Stimulated activated effector memory CD8-positive, alpha-beta T cell treated with anti-CD3 and anti-CD28 coated beads, Interleukin-12 subunit alpha, Interleukin-12 subunit beta, amount 100 ng/mL, for 72 hours (primary cell): ENCODE measurements around the gene MOGAT3.

Experiments
- ATAC-seq: fragments of 150-1000 bp; cut with Tn5 transposase; 2 replicates; pipeline ENCODE4 v1.10.0; 2021
- DNase-seq, 2 donors: peaks; one replicate each; pipeline ENCODE4 v3.0.0; 2021 to 2022; ENCODE audit warnings: low spot score in 2 of 2
- H3K27ac Mint-ChIP-seq: one replicate; pipeline ENCODE4 v1.8.0; 2022; ENCODE audit warnings: mild to moderate bottlenecking, mixed read lengths
- H3K36me3 Mint-ChIP-seq: one replicate; pipeline ENCODE4 v1.8.0; 2022; ENCODE audit warnings: mild to moderate bottlenecking, mixed read lengths
- H3K4me1 Mint-ChIP-seq: one replicate; pipeline ENCODE4 v1.8.0; 2022; ENCODE audit warnings: mixed read lengths
- H3K4me3 Mint-ChIP-seq: one replicate; pipeline ENCODE4 v1.8.0; 2022; ENCODE audit warnings: mild to moderate bottlenecking, mixed read lengths
- H3K9me3 Mint-ChIP-seq: one replicate; pipeline ENCODE4 v1.8.0; 2022; ENCODE audit warnings: mixed read lengths

MOGAT3 gene

GRCh38 chr7:101200862-101201599 lies at the start of gene MOGAT3:
TSS of gene MOGAT3 (minus strand) at chr7:101201036. CDS start at chr7:101200854, 182 bp downstream.
- Mint-ChIP-seq H3K9me3 (no peaks in the 10 kb centered on the region), H3K27ac (peak within 1 kb of the TSS; percentile 10), H3K4me3 (peak within 1 kb of the TSS; percentile 37), H3K4me1 (peaks cover 17% of the 10 kb centered on the region), H3K36me3 (no peaks in the 10 kb centered on the region)
- ATAC-seq (no peak), DNase-seq (no peak)

GRCh38 chr7:101250324-101250723 lies 49.5 kb upstream of the MOGAT3 start:
- H3K4me3 Mint-ChIP-seq, result peak overlapping the region; percentile 98
- peak; percentile 2 for ATAC-seq
- no peak for DNase-seq
- peaks cover 63% of the 10 kb centered on the region for H3K36me3 Mint-ChIP-seq
- H3K4me1 Mint-ChIP-seq, result peaks cover 41% of the 10 kb centered on the region
- no peaks in the 10 kb centered on the region for H3K9me3 Mint-ChIP-seq
- peak overlapping the region; percentile 97 for H3K27ac Mint-ChIP-seq

- DNase-seq (no peak), ATAC-seq (no peak)
- peaks cover 74% of the 10 kb centered on the region for H3K36me3 Mint-ChIP-seq
- no peaks in the 10 kb centered on the region for H3K9me3 Mint-ChIP-seq
- peaks cover 54% of the 10 kb centered on the region for H3K4me1 Mint-ChIP-seq
- H3K27ac Mint-ChIP-seq, result no peak overlapping the region
- H3K4me3 Mint-ChIP-seq, result no peak overlapping the region
Observed at GRCh38 chr7:101248276-101248675, 47.4 kb upstream of the MOGAT3 start.

- Mint-ChIP-seq H3K4me1 (peaks cover 44% of the 10 kb centered on the region), H3K9me3 (no peaks in the 10 kb centered on the region), H3K36me3 (peaks cover 75% of the 10 kb centered on the region), H3K27ac (peak overlapping the region; percentile 97), H3K4me3 (peak overlapping the region; percentile 94)
- ATAC-seq (no peak), DNase-seq (no peak)
Observed at GRCh38 chr7:101245147-101245668, 44.4 kb upstream of the MOGAT3 start.

- H3K9me3 Mint-ChIP-seq, result no peaks in the 10 kb centered on the region
- peaks cover 39% of the 10 kb centered on the region for H3K4me1 Mint-ChIP-seq
- peak within 1 kb of the TSS; percentile 94 for H3K4me3 Mint-ChIP-seq
- ATAC-seq, result peak; percentile 97
- H3K27ac Mint-ChIP-seq, result peak within 1 kb of the TSS; percentile 97
- peak; percentile 90 to 97 for DNase-seq
- peaks cover 75% of the 10 kb centered on the region for H3K36me3 Mint-ChIP-seq
Observed at GRCh38 chr7:101244375-101245146, 43.7 kb upstream of the MOGAT3 start, which contains the start of gene FIS1. TSS of gene FIS1 (minus strand) at chr7:101245081. CDS start at chr7:101245004, 77 bp downstream.

- no peaks in the 10 kb centered on the region for H3K9me3 Mint-ChIP-seq
- H3K4me3 Mint-ChIP-seq, result peak overlapping the region; percentile 94
- ATAC-seq, result no peak
- DNase-seq, result no peak
- peak overlapping the region; percentile 97 for H3K27ac Mint-ChIP-seq
- peaks cover 75% of the 10 kb centered on the region for H3K36me3 Mint-ChIP-seq
- H3K4me1 Mint-ChIP-seq, result peaks cover 39% of the 10 kb centered on the region
Observed at GRCh38 chr7:101243646-101244374, 43.0 kb upstream of the MOGAT3 start.

- Mint-ChIP-seq H3K27ac (no peak overlapping the region), H3K36me3 (peaks cover 64% of the 10 kb centered on the region), H3K4me3 (no peak overlapping the region), H3K4me1 (peaks cover 32% of the 10 kb centered on the region), H3K9me3 (no peaks in the 10 kb centered on the region)
- no peak for ATAC-seq
- DNase-seq, result no peak
Observed at GRCh38 chr7:101241443-101242349, 40.9 kb upstream of the MOGAT3 start.

- ATAC-seq, result no peak
- H3K4me3 Mint-ChIP-seq, result no peak overlapping the region
- DNase-seq, result no peak
- peak overlapping the region; percentile 65 for H3K27ac Mint-ChIP-seq
- peaks cover 32% of the 10 kb centered on the region for H3K4me1 Mint-ChIP-seq
- H3K9me3 Mint-ChIP-seq, result no peaks in the 10 kb centered on the region
- H3K36me3 Mint-ChIP-seq, result peaks cover 63% of the 10 kb centered on the region
Observed at GRCh38 chr7:101241015-101241363, 40.2 kb upstream of the MOGAT3 start.

- DNase-seq (no peak), ATAC-seq (no peak)
- Mint-ChIP-seq H3K9me3 (no peaks in the 10 kb centered on the region), H3K4me3 (no peak overlapping the region), H3K27ac (peak overlapping the region; percentile 65), H3K36me3 (peaks cover 57% of the 10 kb centered on the region), H3K4me1 (peaks cover 27% of the 10 kb centered on the region)
Observed at GRCh38 chr7:101240226-101241014, 39.6 kb upstream of the MOGAT3 start.

- peaks cover 22% of the 10 kb centered on the region for H3K4me1 Mint-ChIP-seq
- H3K9me3 Mint-ChIP-seq, result no peaks in the 10 kb centered on the region
- no peak overlapping the region for H3K27ac Mint-ChIP-seq
- ATAC-seq (no peak), DNase-seq (no peak)
- no peak overlapping the region for H3K4me3 Mint-ChIP-seq
- peaks cover 52% of the 10 kb centered on the region for H3K36me3 Mint-ChIP-seq
Observed at GRCh38 chr7:101239951-101240220, 39.0 kb upstream of the MOGAT3 start.

- Mint-ChIP-seq H3K4me3 (no peak overlapping the region), H3K27ac (peak overlapping the region; percentile 52), H3K36me3 (peaks cover 47% of the 10 kb centered on the region), H3K9me3 (no peaks in the 10 kb centered on the region), H3K4me1 (peaks cover 18% of the 10 kb centered on the region)
- ATAC-seq (no peak), DNase-seq (no peak)
Observed at GRCh38 chr7:101239191-101239950, 38.5 kb upstream of the MOGAT3 start.

GRCh38 chr7:101238226-101239182 lies 37.7 kb upstream of the MOGAT3 start:
- Mint-ChIP-seq H3K36me3 (peaks cover 45% of the 10 kb centered on the region), H3K27ac (peak overlapping the region; percentile 52), H3K4me3 (no peak overlapping the region), H3K9me3 (no peaks in the 10 kb centered on the region), H3K4me1 (peaks cover 13% of the 10 kb centered on the region)
- DNase-seq (no peak), ATAC-seq (no peak)
